IMR-90 (cell line): Measurements from ENCODE around the gene SDC1. TPM values are rescaled to one million over a fixed set of nuclear protein-coding genes. Genes with fewer than 3 reads are reported as not detected.

Experiments used
- ATAC-seq: fragments of 200-7000 bp; cut with Tn5 transposase; 2 replicates; pipeline ENCODE4 v1.9.1; 2020; ENCODE audit warnings: low read depth, mild to moderate bottlenecking, moderate library complexity
- BruUV-seq: library from RNA; stranded (reverse); fragments of 400-500 nt; replicated peaks from 2 replicates; lab custom pipeline; 2021; lab: Mats Ljungman, UMichigan
- CTCF ChIA-PET: fragments of 300-600 bp; formaldehyde crosslinking; extraction: SDS; loops from one replicate; lab custom pipeline; 2021; ENCODE audit warnings: antibody characterized with exemption; lab: Yijun Ruan, JAX
- POLR2A ChIA-PET: fragments of 300-600 bp; sonication (Branson Sonifier 250); formaldehyde crosslinking; loops from one replicate; lab custom pipeline; 2022; ENCODE audit warnings: antibody characterized with exemption; ENCODE audit not compliant: unreplicated experiment; lab: Charles Lee
- DNase-seq: peaks from one replicate; pipeline ENCODE4 v3.0.0; 2013
- H2AFZ ChIP-seq: replicated peaks from 2 replicates; pipeline ENCODE3; 2013; ENCODE audit warnings: low read length, mild to moderate bottlenecking; ENCODE audit not compliant: poor library complexity
- H2AK5ac ChIP-seq: 2 replicates; pipeline ENCODE4 v1.6.1; 2013; ENCODE audit warnings: low read depth, low read length, inconsistent platforms
- H2AK9ac ChIP-seq: replicated peaks from 2 replicates; pipeline ENCODE3; 2013; ENCODE audit warnings: mild to moderate bottlenecking, low read depth, low read length, moderate library complexity; ENCODE audit not compliant: poor library complexity
- H2BK120ac ChIP-seq: 2 replicates; pipeline ENCODE4 v1.6.1; 2013; ENCODE audit warnings: low read depth, low read length, inconsistent platforms
- H2BK15ac ChIP-seq: 3 replicates; pipeline ENCODE4 v1.6.1; 2013; ENCODE audit warnings: low read depth, low read length, inconsistent platforms
- H2BK20ac ChIP-seq: 2 replicates; pipeline ENCODE4 v1.6.1; 2013; ENCODE audit warnings: low read depth, mild to moderate bottlenecking, inconsistent platforms, low read length, moderate library complexity
- H2BK5ac ChIP-seq: 2 replicates; pipeline ENCODE4 v1.6.1; 2013; ENCODE audit warnings: mild to moderate bottlenecking, low read depth, low read length, inconsistent platforms; ENCODE audit not compliant: poor library complexity, severe bottlenecking
- H3K14ac ChIP-seq: replicated peaks from 2 replicates; pipeline ENCODE4 v1.6.1; 2013; ENCODE audit warnings: low read depth, low read length, inconsistent platforms
- H3K18ac ChIP-seq: 2 replicates; pipeline ENCODE4 v1.6.1; 2013; ENCODE audit warnings: low read depth, low read length, control low read depth
- H3K23ac ChIP-seq: 2 replicates; pipeline ENCODE4 v1.6.1; 2013; ENCODE audit warnings: low read depth, low read length, inconsistent platforms
- H3K27ac ChIP-seq: 2 replicates; pipeline ENCODE4 v1.5.1; 2013; ENCODE audit warnings: mild to moderate bottlenecking, control low read depth, low read length; ENCODE audit not compliant: insufficient read depth
- H3K27me3 ChIP-seq: 2 replicates; pipeline ENCODE4 v1.6.1; 2013; ENCODE audit warnings: low read length; ENCODE audit not compliant: control insufficient read depth, insufficient read depth
- H3K36me3 ChIP-seq: 2 replicates; pipeline ENCODE4 v1.6.1; 2013; ENCODE audit warnings: low read length, mixed read lengths; ENCODE audit not compliant: control insufficient read depth, insufficient read depth
- H3K4ac ChIP-seq: 2 replicates; pipeline ENCODE4 v1.6.1; 2013; ENCODE audit warnings: low read depth, low read length, inconsistent platforms
- H3K4me1 ChIP-seq: 2 replicates; pipeline ENCODE4 v1.6.1; 2013; ENCODE audit warnings: low read length, mixed read lengths; ENCODE audit not compliant: control insufficient read depth, insufficient read depth
- H3K4me2 ChIP-seq: 2 replicates; pipeline ENCODE4 v1.6.1; 2013; ENCODE audit warnings: low read depth, mild to moderate bottlenecking, control low read depth, low read length, moderate library complexity
- H3K4me3 ChIP-seq: 2 replicates; pipeline ENCODE4 v1.5.1; 2013; ENCODE audit warnings: low read depth, mild to moderate bottlenecking, control low read depth, low read length, moderate library complexity; ENCODE audit not compliant: insufficient read depth
- H3K56ac ChIP-seq: 2 replicates; pipeline ENCODE4 v1.6.1; 2013; ENCODE audit warnings: low read length, inconsistent platforms; ENCODE audit not compliant: insufficient read depth; ENCODE audit errors: extremely low read depth
- H3K79me1 ChIP-seq, 2 experiments: 2 replicates each; pipeline ENCODE4 v1.6.1; 2013; ENCODE audit warnings: low read length in 2 of 2, inconsistent platforms in 1 of 2, low read depth in 1 of 2
- H3K9ac ChIP-seq: 2 replicates; pipeline ENCODE4 v1.6.1; 2013; ENCODE audit warnings: low read depth, low read length, control low read depth
- H3K9me1 ChIP-seq: 2 replicates; pipeline ENCODE4 v1.6.1; 2013; ENCODE audit warnings: low read length, inconsistent platforms; ENCODE audit not compliant: insufficient read depth
- H3K9me3 ChIP-seq: 2 replicates; pipeline ENCODE4 v1.6.1; 2013; ENCODE audit warnings: low read length; ENCODE audit not compliant: control insufficient read depth, insufficient read depth
- H4K20me1 ChIP-seq: 2 replicates; pipeline ENCODE4 v1.6.1; 2013; ENCODE audit warnings: low read length, inconsistent platforms; ENCODE audit not compliant: insufficient read depth
- H4K5ac ChIP-seq: 2 replicates; pipeline ENCODE4 v1.6.1; 2013; ENCODE audit warnings: mild to moderate bottlenecking, low read depth, low read length, control low read depth
- H4K8ac ChIP-seq, 2 experiments: 2 replicates each; pipeline ENCODE4 v1.6.1; 2013; ENCODE audit warnings: low read depth in 2 of 2, low read length in 2 of 2, control low read depth in 1 of 2, inconsistent platforms in 1 of 2
- H4K91ac ChIP-seq: 2 replicates; pipeline ENCODE4 v1.6.1; 2013; ENCODE audit warnings: low read depth, low read length, inconsistent platforms; ENCODE audit not compliant: insufficient read depth
- BHLHE40 ChIP-seq: fragments of 150-350 bp; IDR thresholded peaks from 2 replicates; pipeline ENCODE4 v1.6.1; 2016; ENCODE audit warnings: mild to moderate bottlenecking, low read depth, low read length
- CEBPB ChIP-seq: IDR thresholded peaks from 2 replicates; pipeline ENCODE4 v1.6.1; 2012; ENCODE audit warnings: low read depth, low read length, improper control_type of control experiment
- CHD1 ChIP-seq: IDR thresholded peaks from 2 replicates; pipeline ENCODE4 v1.6.1; 2012; ENCODE audit warnings: low read depth, low read length, improper control_type of control experiment
- CTCF ChIP-seq: conservative IDR thresholded peaks from 2 replicates; pipeline ENCODE4 v1.5.1; 2012; ENCODE audit warnings: mild to moderate bottlenecking, low read depth, low read length, improper control_type of control experiment
- ELK1 ChIP-seq: fragments of 150-350 bp; IDR thresholded peaks from 2 replicates; pipeline ENCODE4 v1.6.1; 2016; ENCODE audit warnings: low read depth, mild to moderate bottlenecking, low read length, moderate library complexity, borderline replicate concordance
- FOS ChIP-seq: fragments of 150-350 bp; IDR thresholded peaks from 2 replicates; pipeline ENCODE4 v1.6.1; 2016; ENCODE audit warnings: low read depth, low read length
- MAFK ChIP-seq: IDR thresholded peaks from 2 replicates; pipeline ENCODE4 v1.6.1; 2012; ENCODE audit warnings: low read depth, low read length, improper control_type of control experiment
- MAZ ChIP-seq: IDR thresholded peaks from 2 replicates; pipeline ENCODE4 v1.6.1; 2012; ENCODE audit warnings: low read depth, mild to moderate bottlenecking, low read length, improper control_type of control experiment, moderate library complexity, borderline replicate concordance
- MXI1 ChIP-seq: IDR thresholded peaks from 2 replicates; pipeline ENCODE4 v1.6.1; 2012; ENCODE audit warnings: low read depth, mild to moderate bottlenecking, low read length, moderate library complexity, borderline replicate concordance
- NFE2L2 ChIP-seq: fragments of 150-350 bp; IDR thresholded peaks from 2 replicates; pipeline ENCODE4 v1.6.1; 2016; ENCODE audit warnings: low read depth, mild to moderate bottlenecking, low read length
- POLR2A ChIP-seq: IDR thresholded peaks from 2 replicates; pipeline ENCODE4 v1.6.1; 2012; ENCODE audit warnings: mild to moderate bottlenecking, low read depth, low read length
- RAD21 ChIP-seq: IDR thresholded peaks from 2 replicates; pipeline ENCODE4 v1.6.1; 2012; ENCODE audit warnings: low read length, improper control_type of control experiment
- RCOR1 ChIP-seq: IDR thresholded peaks from 2 replicates; pipeline ENCODE4 v1.6.1; 2012; ENCODE audit warnings: mild to moderate bottlenecking, low read length, improper control_type of control experiment; ENCODE audit not compliant: insufficient replicate concordance
- RFX5 ChIP-seq: IDR thresholded peaks from 2 replicates; pipeline ENCODE4 v1.8.0; 2012; ENCODE audit warnings: low read depth, mild to moderate bottlenecking, low read length, moderate library complexity
- USF2 ChIP-seq: fragments of 150-350 bp; IDR thresholded peaks from 2 replicates; pipeline ENCODE4 v1.6.1; 2017; ENCODE audit warnings: mild to moderate bottlenecking, antibody characterized with exemption, low read length, low read depth
- WGBS, 2 experiments: methylation state at CpG; one replicate each; pipeline versions ENCODE4 v1.1.5 to v1.1.7; 2013; ENCODE audit warnings: missing lambda C conversion rate in 2 of 2; ENCODE audit not compliant: insufficient read length in 1 of 2; ENCODE audit errors: extremely low coverage in 2 of 2; 5-methylcytosine and 5-hydroxymethylcytosine counted together
- dilution Hi-C: fragments of 300-500 bp; cut with HindIII; formaldehyde crosslinking; loops from one replicate; pipeline ENCODE4 v1.14.3; 2018; ENCODE audit warnings: low sequenced_read_pairs; ENCODE audit not compliant: unreplicated experiment
- in situ Hi-C: fragments of 300-500 bp; cut with MboI; formaldehyde crosslinking; loops from 3 replicates; pipeline ENCODE4 v1.14.3; 2019; ENCODE audit warnings: low sequenced_read_pairs, inconsistent platforms, mixed read lengths
- intact Hi-C: fragments of 100-400 bp; cut with micrococcal nuclease; formaldehyde crosslinking; loops from 2 replicates; pipeline ENCODE4 v1.10.0; 2022
- polyA plus RNA-seq, 3 experiments: library from polyadenylated mRNA; depleted of rRNA; stranded (reverse); fragments of >200 nt; gene quantifications; 2 replicates each; pipeline ENCODE4 v1.2.3, GENCODE V29; 2012; ENCODE audit warnings: low replicate concordance in 1 of 3
- total RNA-seq: library from RNA; depleted of rRNA; stranded (reverse); fragments of >200 nt; gene quantifications from 2 replicates; pipeline ENCODE4 v1.2.3, GENCODE V29; 2012

Gene SDC1
- total and polyA plus RNA-seq, 2 of the 4 experiments (the other 2 are of a cell fraction): 22.0 to 28.3 TPM

- H2AK9ac ChIP-seq: no peak overlapping the region
- H2BK5ac ChIP-seq: no peak overlapping the region
- dilution Hi-C loops: no loop called here
- ChIA-PET POLR2A (no interaction called here), CTCF (no interaction called here)
- 92% methylated on average over 19 of the region's 26 CpGs; no CpG with 5 or more reads in 1 of the 2 experiments for WGBS, 2 experiments
- in situ Hi-C loops: no loop called here
- no peak overlapping the region for H2BK120ac ChIP-seq
- no peak overlapping the region for H4K91ac ChIP-seq
- H3K9me3 ChIP-seq: no peaks in the 10 kb centered on the region
- H3K18ac ChIP-seq: no peak overlapping the region
- intact Hi-C loops: no loop called here
- H2BK20ac ChIP-seq: no peak overlapping the region
- no peak overlapping the region for H3K14ac ChIP-seq
- H3K9ac ChIP-seq: no peak overlapping the region
- no peaks in the 10 kb centered on the region for H3K79me1 ChIP-seq
- TF ChIP-seq CEBPB (no peak), BHLHE40 (no peak), POLR2A (no peak), USF2 (no peak), CHD1 (no peak), RCOR1 (no peak), NFE2L2 (no peak), ELK1 (no peak), CTCF (no peak), MAFK (no peak), RAD21 (no peak), FOS (no peak), MXI1 (no peak), RFX5 (no peak), MAZ (no peak)
- H3K27me3 ChIP-seq: no peaks in the 10 kb centered on the region; the same call in 1 of the 2 replicates
- no peak overlapping the region for H3K23ac ChIP-seq
- 0 out of 2 replicates have a peak, but pooled peaks cover 3% of the 10 kb centered on the region for H3K9me1 ChIP-seq
- no peaks in the 10 kb centered on the region; the same call in 1 of the 2 replicates for H4K20me1 ChIP-seq
- BruUV-seq: no TSS peak
- ATAC-seq (no peak), DNase-seq (no peak)
- no peak overlapping the region for H3K56ac ChIP-seq
- H3K4me1 ChIP-seq: no peaks in the 10 kb centered on the region
- peaks cover 4% of the 10 kb centered on the region for H3K36me3 ChIP-seq
- H2AFZ ChIP-seq: no peak overlapping the region
- no peak overlapping the region for H3K4me3 ChIP-seq
- no peak overlapping the region for H3K4me2 ChIP-seq
- H2BK15ac ChIP-seq: no peak overlapping the region
- H4K5ac ChIP-seq: no peak overlapping the region
- no peak overlapping the region for H2AK5ac ChIP-seq
- no peak overlapping the region for H3K4ac ChIP-seq
- no peak overlapping the region for H3K27ac ChIP-seq
- H4K8ac ChIP-seq: no peak overlapping the region
These were observed 24.0 kb downstream of the SDC1 start for GRCh38 chr2:20200697-20201555.
